HG03521 (cell line): ENCODE measurements around the gene SSR3.
"Not testable (repeated sequence)": the region's sequence is repeated elsewhere in the genome, so short reads cannot be mapped to it uniquely, and the experiment has no call there.

ENCODE experiments used
- ATAC-seq: cut with Tn5 transposase; IDR thresholded peaks from one replicate; pipeline ENCODE4 v1.9.1; 2021; ENCODE audit warnings: mild to moderate bottlenecking, moderate library complexity; ENCODE audit not compliant: unreplicated experiment

The SSR3 gene

DNA sequence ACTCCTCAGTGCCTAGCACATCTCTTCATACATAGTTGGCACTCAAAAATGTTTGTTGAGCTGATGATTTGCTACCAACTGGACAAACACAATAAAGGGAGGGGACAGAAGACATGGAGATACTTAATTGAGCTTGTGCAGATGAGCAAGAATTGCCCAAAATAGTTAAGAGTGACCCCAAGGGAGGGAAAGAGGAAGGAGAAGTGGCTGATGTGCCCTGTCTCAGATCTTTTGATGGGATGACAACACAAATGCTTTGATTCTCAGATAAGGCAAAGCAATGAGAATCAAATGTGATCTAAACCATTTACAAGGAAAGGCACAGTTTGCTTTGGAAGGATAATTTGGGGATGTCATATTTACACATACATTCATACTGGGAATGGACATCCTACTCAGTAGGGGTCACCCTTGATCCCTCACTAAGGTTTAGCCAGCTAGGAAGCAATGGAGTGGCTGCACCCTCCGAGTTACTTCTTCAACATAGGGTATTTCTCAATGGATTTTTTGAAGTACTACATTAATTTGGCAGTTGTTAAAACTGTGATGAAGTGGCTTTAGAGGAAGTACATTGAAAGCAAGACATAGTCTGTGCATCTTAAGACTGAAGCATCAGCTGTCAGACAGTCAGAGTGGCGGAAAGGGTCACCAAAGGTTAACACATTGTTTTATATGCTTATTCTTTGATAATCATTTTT lies 21.9 kb upstream of the SSR3 start:
- ATAC-seq: no peak

DNA sequence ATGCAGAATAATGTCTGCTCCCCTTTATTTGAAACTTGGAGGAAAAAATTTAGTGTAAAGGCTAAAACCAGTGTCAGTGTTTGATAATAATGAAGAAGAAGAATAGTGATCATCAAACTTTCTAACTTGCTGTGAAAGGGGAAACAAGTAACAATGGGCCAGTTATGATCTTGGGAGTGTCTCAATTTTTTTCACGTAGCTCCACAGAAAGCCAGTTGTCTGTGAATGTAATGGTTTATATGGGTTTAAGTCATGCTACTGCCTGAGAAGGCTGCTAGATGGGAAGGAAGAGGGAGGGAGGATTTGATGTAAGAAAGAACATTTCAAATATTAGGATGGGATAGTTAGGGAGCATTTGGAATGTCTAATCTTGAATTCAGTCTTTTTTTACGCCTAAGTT lies 21.1 kb upstream of the SSR3 start:
- ATAC-seq: no peak

DNA sequence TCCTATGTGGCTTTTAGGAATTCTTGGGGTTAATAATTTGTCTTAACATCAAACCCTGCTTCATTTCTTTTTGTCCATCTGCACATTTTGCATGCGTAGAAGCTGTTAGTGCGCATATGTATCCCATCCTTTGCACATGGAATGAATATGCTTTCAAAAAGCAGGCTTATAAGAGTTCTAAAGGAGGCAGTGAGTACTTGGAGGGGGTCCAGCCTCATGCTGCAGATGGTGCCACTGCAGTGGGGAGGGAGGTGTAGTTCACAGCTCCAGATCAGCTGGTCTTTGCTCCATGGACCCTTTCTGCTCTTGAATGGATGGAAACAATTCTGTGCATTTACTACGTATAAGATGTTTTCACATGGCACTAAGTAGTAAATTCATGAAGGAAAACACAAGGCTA lies 20.7 kb upstream of the SSR3 start:
- ATAC-seq: no peak

DNA sequence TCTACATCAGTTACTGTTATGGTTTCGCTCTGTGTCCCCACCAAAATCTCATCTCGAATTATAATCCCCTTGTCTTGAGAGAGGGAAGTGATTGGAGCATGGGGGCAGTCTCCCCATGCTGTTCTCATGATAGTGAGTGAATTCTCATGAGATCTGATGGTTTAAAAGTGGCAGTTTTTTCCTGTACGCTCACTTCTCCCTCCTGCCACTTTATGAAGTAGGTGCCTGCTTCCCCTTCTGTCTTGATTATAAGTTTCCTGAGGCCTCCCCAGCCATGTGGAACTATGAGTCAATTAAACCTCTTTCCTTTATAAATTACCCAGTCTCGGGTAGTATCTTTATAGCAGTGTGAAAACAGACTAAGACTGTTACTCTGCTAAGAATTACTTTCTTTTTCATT lies 15.0 kb upstream of the SSR3 start:
- ATAC-seq: not testable (repeated sequence)

DNA sequence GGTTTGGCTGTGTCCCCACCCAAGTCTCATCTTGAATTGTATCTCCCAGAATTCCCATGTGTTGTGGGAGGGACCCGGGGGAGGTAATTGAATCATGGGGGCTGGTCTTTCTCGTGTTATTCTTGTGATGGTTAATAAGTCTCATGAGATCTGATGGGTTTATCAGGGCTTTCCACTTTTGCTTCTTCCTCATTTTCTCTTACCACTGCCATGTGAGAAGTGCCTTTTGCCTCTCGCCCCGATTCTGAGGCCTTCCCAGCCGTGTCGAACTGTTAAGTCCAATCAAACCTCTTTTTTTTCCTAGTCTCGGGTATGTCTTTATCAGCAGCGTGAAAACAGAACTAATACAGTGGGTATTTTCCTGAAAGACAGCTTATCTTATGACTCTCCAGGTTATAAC lies 14.1 kb upstream of the SSR3 start:
- ATAC-seq: not testable (repeated sequence)

DNA sequence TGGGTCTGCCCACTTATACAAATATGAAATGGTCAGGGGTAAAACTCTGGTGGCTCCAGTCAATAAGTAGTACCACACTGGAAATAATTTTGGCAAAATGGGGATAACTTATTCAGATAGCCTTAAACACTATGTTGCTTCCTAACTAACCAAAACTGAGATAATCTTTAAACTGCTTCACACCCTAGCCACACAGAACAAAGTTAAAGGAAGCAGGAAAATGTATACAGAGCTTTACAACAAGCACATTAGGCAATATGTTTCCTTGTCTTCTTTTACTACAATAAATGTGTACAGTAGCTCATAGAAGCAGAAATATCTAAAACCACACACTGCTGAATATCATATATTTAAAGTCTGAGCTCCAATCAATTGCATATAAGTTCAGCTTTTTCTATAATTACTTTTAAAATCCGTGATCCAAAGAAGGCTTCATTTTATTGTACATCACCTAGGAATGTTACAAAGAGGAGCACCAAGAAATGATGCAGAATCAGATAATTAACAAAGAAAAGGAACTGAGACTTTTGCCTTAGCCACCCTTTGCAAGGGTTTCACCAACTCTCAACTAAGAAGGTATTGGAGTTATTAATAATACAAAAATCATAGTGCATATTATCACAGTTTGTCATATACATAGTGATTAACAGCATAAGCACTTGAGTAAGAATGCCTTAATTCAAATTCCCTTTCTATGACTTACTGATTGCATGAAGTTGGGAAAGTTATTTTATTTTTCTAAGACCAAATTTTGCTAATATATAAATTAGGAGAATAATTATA lies 9.2 kb upstream of the SSR3 start:
- ATAC-seq: no peak

DNA sequence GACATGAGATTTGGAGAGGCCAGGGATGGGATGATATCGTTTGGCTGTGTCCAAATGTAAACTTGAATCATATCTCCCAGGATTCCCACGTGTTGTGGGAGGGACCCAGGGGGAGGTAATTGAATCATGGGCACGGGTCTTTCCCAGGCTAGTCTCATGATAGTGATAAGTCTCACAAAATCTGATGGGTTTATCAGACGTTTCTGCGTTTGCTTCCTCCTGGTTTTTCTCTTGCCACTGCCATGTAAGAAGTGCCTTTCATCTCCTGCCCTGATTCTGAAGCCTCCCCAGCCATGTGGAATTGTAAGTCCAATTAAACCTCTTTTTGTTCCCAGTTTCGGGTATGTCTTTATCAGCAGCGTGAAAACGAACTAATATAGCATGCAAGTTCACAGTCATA lies 7.6 kb upstream of the SSR3 start:
- not testable (repeated sequence) for ATAC-seq

DNA sequence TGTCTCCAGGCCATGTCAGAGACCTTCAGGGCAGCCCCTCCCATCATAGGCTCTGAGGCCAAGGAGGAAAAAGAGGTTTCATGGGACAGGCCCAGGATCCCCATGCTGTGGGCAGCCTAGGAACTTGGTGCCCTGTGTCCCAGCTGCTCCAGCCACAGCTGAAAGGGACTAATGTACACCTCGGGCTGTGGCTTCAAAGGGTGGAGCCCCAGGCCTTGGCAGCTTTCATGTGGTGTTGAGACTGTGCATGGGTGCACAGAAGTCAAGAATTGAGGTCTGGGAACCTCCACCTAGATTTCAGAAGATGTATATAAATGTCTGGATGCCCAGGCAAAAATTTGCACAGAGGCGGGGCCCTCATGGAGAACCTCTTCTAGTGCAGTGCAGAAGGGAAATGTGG lies 6.6 kb upstream of the SSR3 start:
- no peak for ATAC-seq

DNA sequence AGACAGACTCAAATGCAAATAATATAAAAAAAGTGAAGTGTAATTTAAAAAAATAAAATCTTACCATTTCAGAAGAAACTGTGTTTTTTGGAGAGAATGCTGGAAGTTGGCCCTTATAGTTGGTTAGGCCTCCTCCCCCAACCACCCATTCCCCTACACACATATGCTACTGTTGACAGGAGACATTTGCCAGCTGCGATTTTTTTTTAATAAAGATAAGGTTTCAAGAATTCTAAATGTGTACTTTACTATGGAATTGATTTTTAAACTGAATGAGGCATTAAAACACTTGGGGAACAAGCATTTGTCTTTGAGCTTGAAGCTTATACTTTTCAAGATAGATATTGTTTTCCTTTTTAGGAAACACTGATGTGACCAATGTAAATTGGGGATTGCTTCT lies 4.4 kb upstream of the SSR3 start:
- ATAC-seq: no peak

DNA sequence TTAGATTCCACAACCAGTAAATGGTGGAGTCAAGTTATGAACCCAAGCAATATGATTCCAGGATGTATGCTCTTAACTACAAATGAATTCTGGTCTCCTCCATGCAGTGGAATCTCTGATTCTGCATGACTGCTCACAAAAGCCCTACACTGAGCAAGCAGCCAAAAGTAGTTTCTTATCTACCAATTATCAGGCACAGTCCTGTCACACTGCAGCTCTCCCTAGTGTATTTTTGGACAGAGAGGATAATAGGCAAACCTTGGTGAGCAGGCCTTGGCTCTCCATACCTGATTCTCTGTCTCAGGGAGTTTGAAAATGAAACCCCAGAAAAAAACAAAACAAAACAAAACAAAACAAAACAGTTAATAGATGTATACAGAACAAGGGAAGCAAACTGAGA lies 3.5 kb upstream of the SSR3 start:
- ATAC-seq: no peak

DNA sequence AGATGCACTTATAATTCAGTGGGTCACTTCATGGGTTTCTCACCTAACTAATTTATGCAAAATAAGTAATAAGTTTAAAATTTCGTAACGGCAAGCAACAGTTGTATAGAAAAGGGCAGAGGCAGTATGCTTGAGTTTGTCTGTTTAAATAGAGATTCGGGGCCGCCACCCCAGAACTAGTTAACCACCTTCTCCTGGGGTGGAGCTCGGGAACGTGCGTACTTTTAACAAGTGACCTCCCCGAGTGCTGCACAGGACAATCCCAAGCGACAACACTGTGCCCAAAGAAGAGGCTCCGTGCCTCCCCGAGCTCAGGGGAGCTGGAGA lies 439 bp downstream of the SSR3 start:
- no peak for ATAC-seq

DNA sequence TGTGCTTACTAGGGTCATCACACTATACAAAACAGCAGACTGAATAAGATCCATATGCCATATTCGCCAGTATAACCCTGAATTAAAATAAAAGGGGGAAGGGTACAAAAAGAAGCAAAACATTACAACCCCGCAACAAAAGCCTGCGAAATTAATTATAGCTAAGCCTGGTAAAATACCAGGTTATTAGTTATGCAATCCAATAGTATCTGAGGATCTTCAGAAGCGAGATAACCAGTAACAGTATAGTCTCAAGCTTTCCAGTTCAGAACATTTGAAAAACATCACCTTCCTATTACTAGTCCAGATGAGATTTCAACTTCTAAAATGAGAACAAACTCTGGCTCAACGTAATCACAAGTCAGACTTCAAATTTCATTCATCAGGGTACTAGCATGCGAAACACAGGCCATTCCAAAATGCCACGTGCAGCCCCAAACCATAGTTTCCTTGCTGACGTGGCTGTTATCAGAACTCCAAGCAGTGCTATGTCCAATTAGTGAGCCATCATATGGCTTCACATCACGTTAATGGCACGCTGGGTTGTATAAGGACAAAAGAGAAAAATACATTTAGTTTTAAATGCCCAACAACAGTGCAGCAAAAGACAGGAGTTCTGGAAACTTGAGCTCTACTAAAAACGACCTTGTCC lies 1.1 kb downstream of the SSR3 start:
- ATAC-seq: no peak

DNA sequence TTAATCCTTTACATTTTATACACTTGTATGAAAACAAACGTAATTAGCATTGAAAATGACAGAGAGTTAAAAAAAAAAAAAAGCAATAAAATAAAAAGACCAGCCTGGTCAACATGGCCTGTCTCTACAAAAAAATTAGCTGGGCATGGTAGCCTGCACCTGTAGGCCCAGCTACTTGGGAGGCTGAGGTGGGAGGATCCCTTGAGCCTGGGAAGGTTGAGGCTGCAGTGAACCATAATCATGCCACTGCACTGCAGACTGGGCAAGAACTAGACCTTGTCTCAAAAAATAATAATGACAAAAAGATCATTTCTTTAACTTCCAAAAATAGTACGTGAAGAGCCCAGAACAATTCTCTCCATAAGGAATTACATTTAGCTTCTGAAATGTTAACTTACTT lies 1.9 kb downstream of the SSR3 start:
- no peak for ATAC-seq

DNA sequence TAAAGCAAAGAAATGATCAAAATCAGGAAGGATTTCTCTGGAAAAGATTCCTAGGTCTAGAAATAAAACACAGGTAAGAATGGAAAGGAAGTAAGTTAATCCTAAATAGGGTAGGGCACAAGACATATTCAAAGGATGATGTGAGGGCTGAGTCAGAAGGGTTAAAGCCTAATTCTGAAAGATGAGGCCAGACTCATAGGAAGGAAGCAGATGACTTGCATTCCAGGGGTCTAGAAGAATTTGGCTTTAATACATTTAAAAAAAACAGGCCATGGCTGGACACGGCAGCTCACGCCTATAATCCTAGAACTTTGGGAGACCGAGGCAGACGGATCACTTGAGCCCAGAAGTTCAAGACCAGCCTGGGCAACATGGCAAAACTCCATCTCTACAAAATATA lies 3.2 kb downstream of the SSR3 start:
- ATAC-seq: no peak

DNA sequence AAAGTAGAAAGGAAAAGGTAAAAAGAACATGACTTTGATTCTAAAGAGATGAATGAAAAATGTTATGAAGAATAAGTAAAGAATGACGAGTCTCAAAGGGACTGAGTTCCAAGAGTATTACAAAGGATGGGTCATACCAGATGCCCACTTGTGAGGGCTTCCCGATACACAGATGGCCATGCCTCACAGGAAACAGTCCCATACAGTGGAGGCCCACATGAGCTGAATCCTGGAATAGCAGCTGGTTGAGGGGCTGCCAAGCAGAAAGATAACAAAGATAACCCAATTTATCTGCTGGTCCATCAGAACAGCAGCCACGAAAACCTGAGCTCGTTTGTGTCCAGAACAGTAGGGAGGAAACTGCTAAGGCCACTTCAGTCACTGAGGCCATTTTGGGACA lies 3.7 kb downstream of the SSR3 start:
- no peak for ATAC-seq

DNA sequence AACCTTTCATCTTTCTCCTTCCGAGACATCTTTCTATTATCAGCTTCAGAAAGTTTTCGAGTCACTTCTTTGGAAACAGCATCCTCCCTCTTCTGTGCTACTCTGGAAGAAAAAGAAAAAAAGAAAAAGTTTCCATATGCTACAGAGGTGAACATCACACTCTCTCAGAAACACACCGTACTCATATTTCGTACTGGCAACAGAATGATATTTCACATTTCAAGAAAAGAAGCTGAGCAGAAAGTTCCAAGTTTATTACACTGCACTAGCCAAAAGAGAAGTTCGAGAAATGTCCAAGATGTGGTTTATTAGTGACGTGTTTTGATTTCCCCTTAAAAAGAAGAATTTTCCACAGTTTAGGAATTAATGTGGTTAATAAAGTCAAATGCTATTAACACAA lies 6.0 kb downstream of the SSR3 start:
- no peak for ATAC-seq

DNA sequence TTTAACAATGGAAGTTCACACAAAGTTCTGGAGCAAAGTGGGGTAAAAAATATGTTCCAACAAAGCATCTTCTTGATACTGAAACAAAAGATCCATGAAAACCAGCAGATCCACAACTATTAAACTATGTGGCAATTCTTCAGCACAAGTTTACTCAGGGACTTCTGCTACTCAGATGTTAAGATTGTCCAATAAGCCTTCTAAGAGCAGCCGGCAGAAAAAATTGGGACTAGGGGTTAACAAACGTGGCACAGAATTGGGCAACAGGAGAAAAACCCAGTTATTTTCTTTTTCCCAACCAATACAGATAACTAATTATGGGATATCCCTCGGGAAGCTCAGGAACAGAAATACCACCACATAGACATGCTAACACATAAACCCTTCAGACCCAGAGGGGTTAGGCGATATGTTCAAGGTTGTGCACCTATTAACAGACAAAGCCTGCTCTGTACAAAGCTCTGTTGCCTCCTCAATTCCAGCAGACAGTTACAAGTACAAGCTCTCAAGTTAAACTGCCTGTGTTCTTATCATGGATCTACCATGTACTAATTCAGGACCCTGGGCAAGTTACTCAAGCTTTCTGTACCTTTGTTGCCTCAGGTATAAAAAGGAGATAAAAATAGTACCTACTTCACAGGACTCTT lies 6.8 kb downstream of the SSR3 start:
- ATAC-seq: no peak

DNA sequence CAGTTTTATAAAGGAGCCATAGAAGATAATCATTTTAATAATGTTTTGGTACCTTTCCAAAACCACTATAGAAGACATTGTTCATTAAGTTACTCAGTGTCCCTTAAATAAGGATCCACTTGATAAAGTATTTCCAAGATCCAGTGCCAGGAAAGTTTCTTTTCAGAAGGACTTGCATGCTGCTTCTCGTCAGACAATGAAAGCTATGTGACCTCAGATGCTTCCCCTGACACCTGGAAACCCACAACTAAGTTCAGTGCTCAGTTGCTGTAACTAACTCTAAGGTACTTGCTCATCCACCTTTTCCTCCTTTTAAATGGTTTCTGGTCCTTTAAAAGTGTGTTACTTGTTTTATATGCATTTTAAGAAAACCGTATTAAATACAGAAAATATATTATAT lies 7.3 kb downstream of the SSR3 start:
- ATAC-seq: no peak

DNA sequence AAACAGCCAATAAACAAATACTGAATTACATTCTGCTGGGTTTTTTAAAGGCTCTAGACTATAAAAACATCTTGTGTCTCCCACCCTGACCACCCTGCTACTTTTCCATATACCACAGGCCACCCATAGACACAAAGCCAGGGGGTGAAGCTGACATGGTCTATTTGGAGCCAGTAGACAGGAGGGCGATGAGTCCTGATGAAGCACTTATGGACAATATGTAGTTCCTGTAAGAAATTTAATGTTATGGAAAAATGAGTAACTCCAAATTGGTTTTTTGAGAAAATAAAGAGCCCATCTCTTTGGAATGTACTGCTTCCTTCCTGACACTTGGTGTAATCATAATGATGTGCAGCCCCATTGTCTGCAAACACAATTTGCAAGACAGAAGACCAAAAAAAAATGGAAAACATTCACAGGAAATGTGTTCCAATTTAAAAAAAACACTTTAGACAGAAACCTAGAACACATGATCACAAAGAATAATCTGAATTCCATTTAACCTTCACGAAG lies 11.8 kb downstream of the SSR3 start:
- ATAC-seq: no peak

DNA sequence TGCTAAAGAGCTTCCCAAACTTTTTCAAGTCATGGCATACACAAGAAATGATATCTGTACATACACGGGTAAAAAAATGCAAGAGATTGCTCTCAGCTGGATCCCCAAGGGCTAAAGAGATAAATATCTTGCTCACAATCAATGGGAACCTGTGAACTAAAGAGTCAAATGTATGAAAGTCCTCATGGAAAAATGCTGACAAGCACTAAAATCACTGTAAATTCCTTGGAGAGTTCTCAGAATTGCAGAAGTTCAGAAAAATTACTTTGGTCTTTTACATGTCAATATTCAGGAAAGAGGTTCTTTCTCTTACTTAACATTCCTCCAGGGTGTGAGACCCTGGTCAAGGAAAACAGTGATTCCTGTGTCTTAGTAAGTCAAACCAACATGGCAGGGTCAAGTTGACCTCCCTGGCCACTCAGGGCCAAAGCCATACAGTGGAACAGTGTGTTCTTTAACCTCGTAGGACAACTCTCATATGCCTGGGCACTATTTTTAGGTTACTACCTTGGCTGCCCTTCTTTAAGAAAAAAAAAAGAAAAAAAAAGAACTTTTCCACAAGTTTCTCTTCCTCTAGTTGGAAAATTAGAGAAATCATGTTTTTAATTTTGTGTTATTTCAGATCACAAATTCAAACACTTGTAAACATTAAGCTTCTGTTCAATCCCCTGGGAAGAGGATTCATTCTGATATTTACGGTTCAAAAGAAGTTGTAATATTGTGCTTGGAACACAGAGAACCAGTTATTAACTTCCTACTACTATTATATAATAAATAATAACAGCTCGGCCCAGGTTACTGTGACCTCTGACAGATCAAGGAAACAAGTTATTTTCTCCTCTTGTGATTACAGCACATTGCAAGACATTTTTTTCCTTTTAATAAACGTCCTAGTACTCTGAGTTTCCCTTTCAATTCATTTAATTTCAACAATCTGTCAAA lies 12.5 kb downstream of the SSR3 start:
- ATAC-seq: no peak

DNA sequence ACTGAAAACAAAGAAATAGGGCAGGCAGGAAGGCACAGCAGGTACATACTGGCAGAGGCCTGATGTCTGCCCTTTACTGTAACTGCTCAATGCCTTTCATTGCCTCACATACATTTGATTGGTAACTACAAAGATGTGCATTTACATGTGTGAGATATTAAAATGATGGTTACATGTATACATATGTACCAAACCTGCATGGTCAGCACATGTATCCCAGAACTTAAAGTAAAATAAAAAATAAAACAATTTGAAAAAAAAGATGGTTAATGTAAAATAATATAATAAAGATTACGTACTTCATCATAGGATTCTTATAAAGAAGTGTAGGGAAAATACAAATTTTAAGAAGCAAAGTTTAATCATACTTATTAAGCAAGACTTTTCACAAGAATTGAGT lies 15.1 kb downstream of the SSR3 start:
- no peak for ATAC-seq
